ENCODE measurements around the gene PLXNA4. TPM values are rescaled to one million over a fixed set of nuclear protein-coding genes. Genes with fewer than 3 reads are reported as not detected.

Gene PLXNA4
- total RNA-seq, 2 donors from 2014 or later, result 2.1 to 8.2 TPM

DNA sequence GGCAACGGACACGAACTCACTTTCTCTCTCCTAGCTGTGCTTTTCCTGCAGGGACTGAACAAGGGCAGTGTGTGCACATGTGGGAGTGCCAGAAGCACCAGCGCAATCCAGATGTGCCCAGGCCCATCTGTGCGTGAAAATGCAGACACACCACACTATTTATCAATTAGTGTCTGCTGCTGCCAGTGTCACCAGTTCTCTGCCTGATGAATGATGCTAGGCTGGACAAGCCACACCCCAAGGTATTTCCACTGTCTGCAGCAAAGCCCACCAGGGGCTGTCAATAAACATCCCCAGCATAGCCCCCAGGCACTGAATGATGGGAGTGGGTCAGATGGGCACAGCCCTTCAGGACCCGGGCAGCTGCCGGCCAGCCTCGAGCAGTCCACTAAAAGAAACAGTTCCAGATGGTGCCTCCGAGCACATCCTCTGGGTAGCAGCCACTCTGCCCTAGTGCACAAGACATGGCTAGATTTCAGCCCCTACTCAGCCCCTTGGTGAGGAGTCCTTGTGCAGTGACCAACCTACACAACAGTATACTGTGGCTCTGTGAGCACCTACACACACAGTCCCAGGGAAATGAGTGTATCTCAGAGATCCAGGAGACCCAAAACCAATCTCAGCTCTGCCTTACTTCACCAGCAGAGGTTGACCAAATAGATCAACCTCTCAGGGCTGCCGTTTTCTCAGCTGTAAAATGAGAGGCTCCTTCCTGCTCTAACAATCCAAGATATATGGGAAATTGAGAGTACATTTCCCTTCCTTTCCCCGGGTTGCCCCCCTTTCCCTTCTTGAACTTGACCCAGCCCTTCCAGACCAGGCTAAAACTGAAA is 314.7 kb downstream of the PLXNA4 start:
- Histone ChIP-seq H3K36me3 (replicated peaks in 1 of 2; ENCODE audit: insufficient read depth in 1 of 2, low read depth in 2 of 2) (no peaks in the 10 kb centered on the region), H3K4me1 (no peaks in the 10 kb centered on the region), H3K27me3 (no peaks in the 10 kb centered on the region), H3K9me3 (no peaks in the 10 kb centered on the region), H3K27ac (no peak overlapping the region), H3K4me3 (no peak overlapping the region)
- no peak for ATAC-seq
- WGBS, 2 donors, result 49 to 52% methylated on average over 6 to 10 of the region's 10 CpGs
- intact Hi-C loops (cut with DNase I), result no loop called here
- TF ChIP-seq, protein P1, sequence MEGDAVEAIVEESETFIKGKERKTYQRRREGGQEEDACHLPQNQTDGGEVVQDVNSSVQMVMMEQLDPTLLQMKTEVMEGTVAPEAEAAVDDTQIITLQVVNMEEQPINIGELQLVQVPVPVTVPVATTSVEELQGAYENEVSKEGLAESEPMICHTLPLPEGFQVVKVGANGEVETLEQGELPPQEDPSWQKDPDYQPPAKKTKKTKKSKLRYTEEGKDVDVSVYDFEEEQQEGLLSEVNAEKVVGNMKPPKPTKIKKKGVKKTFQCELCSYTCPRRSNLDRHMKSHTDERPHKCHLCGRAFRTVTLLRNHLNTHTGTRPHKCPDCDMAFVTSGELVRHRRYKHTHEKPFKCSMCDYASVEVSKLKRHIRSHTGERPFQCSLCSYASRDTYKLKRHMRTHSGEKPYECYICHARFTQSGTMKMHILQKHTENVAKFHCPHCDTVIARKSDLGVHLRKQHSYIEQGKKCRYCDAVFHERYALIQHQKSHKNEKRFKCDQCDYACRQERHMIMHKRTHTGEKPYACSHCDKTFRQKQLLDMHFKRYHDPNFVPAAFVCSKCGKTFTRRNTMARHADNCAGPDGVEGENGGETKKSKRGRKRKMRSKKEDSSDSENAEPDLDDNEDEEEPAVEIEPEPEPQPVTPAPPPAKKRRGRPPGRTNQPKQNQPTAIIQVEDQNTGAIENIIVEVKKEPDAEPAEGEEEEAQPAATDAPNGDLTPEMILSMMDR (IDR thresholded peaks at IDR 0.05), result no peak
- no peak for TF ChIP-seq POLR2A (IDR thresholded peaks at IDR 0.05)
- DNase-seq, result no peak

DNA sequence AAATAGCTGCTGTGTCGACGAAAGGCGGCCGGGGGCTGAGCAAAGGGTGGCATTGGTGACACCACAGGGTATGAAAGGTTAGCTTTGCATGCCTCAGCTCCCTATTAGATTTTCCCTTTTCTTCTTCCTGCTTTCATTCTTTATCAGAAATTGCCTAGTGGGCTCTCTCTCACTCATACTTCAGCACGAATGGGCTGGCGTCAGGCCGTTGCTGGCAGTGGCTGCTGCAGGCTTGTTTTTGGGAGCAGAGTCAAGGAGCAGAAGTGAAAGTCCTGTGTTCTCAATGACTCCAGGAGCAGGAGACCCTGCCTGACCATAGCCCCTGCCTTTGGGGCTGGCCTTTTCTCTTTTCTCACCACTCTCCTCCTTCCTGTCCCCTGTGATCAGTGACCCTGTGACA is 318.0 kb downstream of the PLXNA4 start:
- Histone ChIP-seq H3K27me3 (no peaks in the 10 kb centered on the region), H3K27ac (no peak overlapping the region), H3K36me3 (replicated peaks in 1 of 2; ENCODE audit: insufficient read depth in 1 of 2, low read depth in 2 of 2) (no peaks in the 10 kb centered on the region), H3K4me3 (no peak overlapping the region), H3K4me1 (peaks cover 11% of the 10 kb centered on the region), H3K9me3 (no peaks in the 10 kb centered on the region)
- no peak for ATAC-seq
- TF ChIP-seq, protein P1 (IDR thresholded peaks at IDR 0.05), result no peak
- no peak for TF ChIP-seq POLR2A (IDR thresholded peaks at IDR 0.05)
- DNase-seq, result no peak
- 95 to 96% methylated on average over 7 of the region's 7 CpGs for WGBS, 2 donors
- intact Hi-C loops (cut with DNase I), result no loop called here

- no peaks in the 10 kb centered on the region for H3K27me3 ChIP-seq
- H3K27ac ChIP-seq, result no peak overlapping the region
- intact Hi-C loops (cut with DNase I), result no loop called here
- 88 to 92% methylated on average over 1 of the region's 1 CpG for WGBS, 2 donors
- H3K4me3 ChIP-seq, result no peak overlapping the region
- no peaks in the 10 kb centered on the region for H3K36me3 ChIP-seq (replicated peaks in 1 of 2; ENCODE audit: insufficient read depth in 1 of 2, low read depth in 2 of 2)
- H3K4me1 ChIP-seq, result peaks cover 11% of the 10 kb centered on the region
- ATAC-seq, result no peak
- DNase-seq, result no peak
- H3K9me3 ChIP-seq, result no peaks in the 10 kb centered on the region
- TF ChIP-seq POLR2A (IDR thresholded peaks at IDR 0.05), result no peak
- TF ChIP-seq, protein P1 (IDR thresholded peaks at IDR 0.05), result no peak
Measured at GRCh38 chr7:132257253-132257652, 319.0 kb downstream of the PLXNA4 start.

DNA sequence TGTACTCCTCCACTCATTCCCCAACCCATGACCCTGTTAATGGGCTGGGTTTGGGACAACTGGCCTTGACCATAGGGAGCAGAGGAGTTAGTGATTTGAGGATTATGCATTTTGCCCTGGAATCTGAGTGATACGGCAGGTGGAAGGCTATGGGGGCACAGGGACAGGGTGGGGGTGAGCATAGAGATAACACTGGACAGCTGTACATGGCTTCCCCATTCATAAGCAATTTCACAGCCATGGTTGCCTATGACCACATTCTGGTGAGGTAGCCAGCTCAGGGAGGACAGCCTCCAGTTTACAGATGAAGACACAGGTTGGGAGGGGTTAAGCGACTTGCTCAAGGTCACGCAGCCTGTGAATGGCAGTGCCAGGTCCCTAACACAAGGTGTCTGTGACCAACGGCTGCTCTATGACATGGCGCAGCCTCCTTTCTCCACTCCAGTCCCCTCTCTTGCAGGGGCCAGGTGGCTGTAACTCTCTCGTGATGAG is 319.5 kb downstream of the PLXNA4 start:
- intact Hi-C loops (cut with DNase I), result no loop called here
- TF ChIP-seq, protein P1 (IDR thresholded peaks at IDR 0.05), result no peak
- no peak for TF ChIP-seq POLR2A (IDR thresholded peaks at IDR 0.05)
- no peak for ATAC-seq

More for the DNA sequence above, 319.5 kb downstream of the PLXNA4 start:
- H3K9me3 ChIP-seq, result no peaks in the 10 kb centered on the region
- H3K4me1 ChIP-seq, result peaks cover 14% of the 10 kb centered on the region
- H3K36me3 ChIP-seq (replicated peaks in 1 of 2; ENCODE audit: insufficient read depth in 1 of 2, low read depth in 2 of 2), result no peaks in the 10 kb centered on the region
- H3K27ac ChIP-seq, result no peak overlapping the region
- WGBS, 2 donors, result 72 to 84% methylated on average over 6 of the region's 6 CpGs
- H3K27me3 ChIP-seq, result no peaks in the 10 kb centered on the region
- no peak for DNase-seq
- H3K4me3 ChIP-seq, result no peak overlapping the region

All from body of pancreas (tissue), 4 donors.